ENCODE measurements around the gene WDFY4.

WDFY4 gene

GRCh38 chr10:48842231-48842630, 157.6 kb downstream of the WDFY4 start:
- TF ChIP-seq ESRRG (CRISPR knock-in tag; IDR thresholded peaks at IDR 0.05) (no peak), ZNF8 (CRISPR knock-in tag; IDR thresholded peaks at IDR 0.05) (no peak), OSR1 (CRISPR knock-in tag; IDR thresholded peaks at IDR 0.05) (no peak), TCF4 (CRISPR knock-in tag; IDR thresholded peaks at IDR 0.05; ENCODE audit: borderline replicate concordance) (no peak), PPARA (CRISPR knock-in tag; IDR thresholded peaks at IDR 0.05; ENCODE audit: borderline replicate concordance) (no peak), BACH2 (CRISPR knock-in tag; IDR thresholded peaks at IDR 0.05; ENCODE audit: borderline replicate concordance) (no peak), TOX (CRISPR knock-in tag; IDR thresholded peaks at IDR 0.05; ENCODE audit: borderline replicate concordance) (no peak), CSDC2 (CRISPR knock-in tag; IDR thresholded peaks at IDR 0.05) (no peak), GLIS3 (CRISPR knock-in tag; IDR thresholded peaks at IDR 0.05) (no peak), ZFP3 (CRISPR knock-in tag; IDR thresholded peaks at IDR 0.05) (no peak), ZNF70 (CRISPR knock-in tag; IDR thresholded peaks at IDR 0.05) (no peak), RARB (CRISPR knock-in tag; IDR thresholded peaks at IDR 0.05) (no peak), ISL1 (CRISPR knock-in tag; IDR thresholded peaks at IDR 0.05) (no peak), ZNF565 (CRISPR knock-in tag; conservative IDR thresholded peaks at IDR 0.05; ENCODE audit: low read depth) (no peak), POU6F1 (CRISPR knock-in tag; IDR thresholded peaks at IDR 0.05; ENCODE audit: borderline replicate concordance, low read depth) (no peak), ZC3H10 (CRISPR knock-in tag; IDR thresholded peaks at IDR 0.05) (no peak)
- TF ChIP-seq, protein P1, sequence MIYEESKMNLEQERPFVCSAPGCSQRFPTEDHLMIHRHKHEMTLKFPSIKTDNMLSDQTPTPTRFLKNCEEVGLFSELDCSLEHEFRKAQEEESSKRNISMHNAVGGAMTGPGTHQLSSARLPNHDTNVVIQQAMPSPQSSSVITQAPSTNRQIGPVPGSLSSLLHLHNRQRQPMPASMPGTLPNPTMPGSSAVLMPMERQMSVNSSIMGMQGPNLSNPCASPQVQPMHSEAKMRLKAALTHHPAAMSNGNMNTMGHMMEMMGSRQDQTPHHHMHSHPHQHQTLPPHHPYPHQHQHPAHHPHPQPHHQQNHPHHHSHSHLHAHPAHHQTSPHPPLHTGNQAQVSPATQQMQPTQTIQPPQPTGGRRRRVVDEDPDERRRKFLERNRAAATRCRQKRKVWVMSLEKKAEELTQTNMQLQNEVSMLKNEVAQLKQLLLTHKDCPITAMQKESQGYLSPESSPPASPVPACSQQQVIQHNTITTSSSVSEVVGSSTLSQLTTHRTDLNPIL (CRISPR knock-in tag; IDR thresholded peaks at IDR 0.05; ENCODE audit: low read depth) = no peak
- TF ChIP-seq, protein P2, sequence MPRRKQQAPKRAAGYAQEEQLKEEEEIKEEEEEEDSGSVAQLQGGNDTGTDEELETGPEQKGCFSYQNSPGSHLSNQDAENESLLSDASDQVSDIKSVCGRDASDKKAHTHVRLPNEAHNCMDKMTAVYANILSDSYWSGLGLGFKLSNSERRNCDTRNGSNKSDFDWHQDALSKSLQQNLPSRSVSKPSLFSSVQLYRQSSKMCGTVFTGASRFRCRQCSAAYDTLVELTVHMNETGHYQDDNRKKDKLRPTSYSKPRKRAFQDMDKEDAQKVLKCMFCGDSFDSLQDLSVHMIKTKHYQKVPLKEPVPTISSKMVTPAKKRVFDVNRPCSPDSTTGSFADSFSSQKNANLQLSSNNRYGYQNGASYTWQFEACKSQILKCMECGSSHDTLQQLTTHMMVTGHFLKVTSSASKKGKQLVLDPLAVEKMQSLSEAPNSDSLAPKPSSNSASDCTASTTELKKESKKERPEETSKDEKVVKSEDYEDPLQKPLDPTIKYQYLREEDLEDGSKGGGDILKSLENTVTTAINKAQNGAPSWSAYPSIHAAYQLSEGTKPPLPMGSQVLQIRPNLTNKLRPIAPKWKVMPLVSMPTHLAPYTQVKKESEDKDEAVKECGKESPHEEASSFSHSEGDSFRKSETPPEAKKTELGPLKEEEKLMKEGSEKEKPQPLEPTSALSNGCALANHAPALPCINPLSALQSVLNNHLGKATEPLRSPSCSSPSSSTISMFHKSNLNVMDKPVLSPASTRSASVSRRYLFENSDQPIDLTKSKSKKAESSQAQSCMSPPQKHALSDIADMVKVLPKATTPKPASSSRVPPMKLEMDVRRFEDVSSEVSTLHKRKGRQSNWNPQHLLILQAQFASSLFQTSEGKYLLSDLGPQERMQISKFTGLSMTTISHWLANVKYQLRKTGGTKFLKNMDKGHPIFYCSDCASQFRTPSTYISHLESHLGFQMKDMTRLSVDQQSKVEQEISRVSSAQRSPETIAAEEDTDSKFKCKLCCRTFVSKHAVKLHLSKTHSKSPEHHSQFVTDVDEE (CRISPR knock-in tag; IDR thresholded peaks at IDR 0.05) = no peak
- no peak for ATAC-seq

- TF ChIP-seq BACH2 (CRISPR knock-in tag; IDR thresholded peaks at IDR 0.05; ENCODE audit: borderline replicate concordance) (no peak), ARNTL (CRISPR knock-in tag; IDR thresholded peaks at IDR 0.05; ENCODE audit: borderline replicate concordance, low read depth) (no peak), ZNF70 (CRISPR knock-in tag; IDR thresholded peaks at IDR 0.05) (no peak), ZNF8 (CRISPR knock-in tag; IDR thresholded peaks at IDR 0.05) (no peak), GLIS3 (CRISPR knock-in tag; IDR thresholded peaks at IDR 0.05) (no peak), ZFP3 (CRISPR knock-in tag; IDR thresholded peaks at IDR 0.05) (no peak), TCF4 (CRISPR knock-in tag; IDR thresholded peaks at IDR 0.05; ENCODE audit: borderline replicate concordance) (no peak), SNAI2 (CRISPR knock-in tag; IDR thresholded peaks at IDR 0.05) (no peak), CSRNP3 (CRISPR knock-in tag; IDR thresholded peaks at IDR 0.05) (no peak), CSDC2 (CRISPR knock-in tag; IDR thresholded peaks at IDR 0.05) (no peak), ISL1 (CRISPR knock-in tag; IDR thresholded peaks at IDR 0.05) (no peak), ESRRG (CRISPR knock-in tag; IDR thresholded peaks at IDR 0.05) (no peak), OSR1 (CRISPR knock-in tag; IDR thresholded peaks at IDR 0.05) (no peak), PPARA (CRISPR knock-in tag; IDR thresholded peaks at IDR 0.05; ENCODE audit: borderline replicate concordance) (no peak)
- TF ChIP-seq, protein P1 (CRISPR knock-in tag; IDR thresholded peaks at IDR 0.05; ENCODE audit: low read depth) = no peak
- TF ChIP-seq, protein P3, sequence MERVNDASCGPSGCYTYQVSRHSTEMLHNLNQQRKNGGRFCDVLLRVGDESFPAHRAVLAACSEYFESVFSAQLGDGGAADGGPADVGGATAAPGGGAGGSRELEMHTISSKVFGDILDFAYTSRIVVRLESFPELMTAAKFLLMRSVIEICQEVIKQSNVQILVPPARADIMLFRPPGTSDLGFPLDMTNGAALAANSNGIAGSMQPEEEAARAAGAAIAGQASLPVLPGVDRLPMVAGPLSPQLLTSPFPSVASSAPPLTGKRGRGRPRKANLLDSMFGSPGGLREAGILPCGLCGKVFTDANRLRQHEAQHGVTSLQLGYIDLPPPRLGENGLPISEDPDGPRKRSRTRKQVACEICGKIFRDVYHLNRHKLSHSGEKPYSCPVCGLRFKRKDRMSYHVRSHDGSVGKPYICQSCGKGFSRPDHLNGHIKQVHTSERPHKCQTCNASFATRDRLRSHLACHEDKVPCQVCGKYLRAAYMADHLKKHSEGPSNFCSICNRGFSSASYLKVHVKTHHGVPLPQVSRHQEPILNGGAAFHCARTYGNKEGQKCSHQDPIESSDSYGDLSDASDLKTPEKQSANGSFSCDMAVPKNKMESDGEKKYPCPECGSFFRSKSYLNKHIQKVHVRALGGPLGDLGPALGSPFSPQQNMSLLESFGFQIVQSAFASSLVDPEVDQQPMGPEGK (CRISPR knock-in tag; IDR thresholded peaks at IDR 0.05; ENCODE audit: borderline replicate concordance) = no peak
- no peak for ATAC-seq
Measured at GRCh38 chr10:48843198-48843597, 158.5 kb downstream of the WDFY4 start.
